HCT116 (cell line): ENCODE measurements around the gene CCDC80.

Source experiments
- ATF3 ChIP-seq: IDR thresholded peaks from 2 replicates; pipeline ENCODE4 v1.6.1; 2012
- CBX3 ChIP-seq: IDR thresholded peaks from 2 replicates; pipeline ENCODE4 v1.6.1; 2012; ENCODE audit warnings: low read depth
- CEBPB ChIP-seq: IDR thresholded peaks from 2 replicates; pipeline ENCODE4 v1.6.1; 2012; ENCODE audit warnings: low read depth
- CTCF ChIP-seq, 3 experiments: fragments of 200-600 bp in 1 of 3; sonication (generic) in 1 of 3; IDR thresholded peaks in 2 of 3; conservative IDR thresholded peaks in 1 of 3; 2 replicates each; pipeline ENCODE4 v1.5.1; 2012 to 2017; ENCODE audit warnings: low read depth in 2 of 3, low read length in 2 of 3, antibody characterized with exemption in 1 of 3, borderline replicate concordance in 1 of 3, control low read depth in 1 of 3, mild to moderate bottlenecking in 1 of 3, mixed read lengths in 1 of 3, mixed run types in 1 of 3, moderate library complexity in 1 of 3; ENCODE audit not compliant: insufficient read depth in 1 of 3
- EGR1 ChIP-seq: IDR thresholded peaks from 2 replicates; pipeline ENCODE4 v1.6.1; 2012; ENCODE audit warnings: low read depth
- EZH2 ChIP-seq: fragments of 200-600 bp; sonication (generic); IDR thresholded peaks from 2 replicates; pipeline ENCODE4 v1.6.1; 2017; ENCODE audit warnings: antibody characterized with exemption, mixed run types
- MAX ChIP-seq: IDR thresholded peaks from 2 replicates; pipeline ENCODE4 v1.6.1; 2012
- POLR2A ChIP-seq: IDR thresholded peaks from 2 replicates; pipeline ENCODE4 v1.7.0; 2011; ENCODE audit warnings: borderline replicate concordance; ENCODE audit not compliant: insufficient read depth, insufficient read length; ENCODE audit errors: extremely low read depth
- POLR2AphosphoS5 ChIP-seq: IDR thresholded peaks from 2 replicates; pipeline ENCODE4 v1.6.1; 2011; ENCODE audit warnings: mild to moderate bottlenecking, low read depth, low read length, moderate library complexity
- RAD21 ChIP-seq: IDR thresholded peaks from 2 replicates; pipeline ENCODE4 v1.6.1; 2012; ENCODE audit warnings: low read depth, mild to moderate bottlenecking
- REST ChIP-seq: IDR thresholded peaks from 2 replicates; pipeline ENCODE4 v1.6.1; 2012; ENCODE audit warnings: low read depth
- SP1 ChIP-seq: IDR thresholded peaks from 2 replicates; pipeline ENCODE4 v1.6.1; 2012; ENCODE audit warnings: low read depth
- TCF7L2 ChIP-seq: IDR thresholded peaks from 2 replicates; pipeline ENCODE4 v1.7.0; 2011; ENCODE audit warnings: borderline replicate concordance, inconsistent platforms; ENCODE audit not compliant: insufficient read depth, insufficient read length; ENCODE audit errors: extremely low read depth
- ZFX ChIP-seq: fragments of 450-650 bp; IDR thresholded peaks from 2 replicates; pipeline ENCODE4 v1.6.1; 2017

- TF ChIP-seq CTCF (IDR thresholded peaks at IDR 0.05 in 2 of 3, conservative IDR thresholded peaks at IDR 0.05 in 1 of 3; ENCODE audit: borderline replicate concordance in 1 of 3, insufficient read depth in 1 of 3, low read depth in 2 of 3, low read length in 2 of 3), result no peak
- TF ChIP-seq POLR2A, result no peak
- TF ChIP-seq MAX, result no peak
- TF ChIP-seq CBX3, result no peak
- TF ChIP-seq POLR2AphosphoS5, result no peak
- no peak for TF ChIP-seq SP1
- TF ChIP-seq TCF7L2, result no peak
- no peak for TF ChIP-seq RAD21
- no peak for TF ChIP-seq EGR1
- TF ChIP-seq ZFX, result no peak
- TF ChIP-seq REST, result no peak
- no peak for TF ChIP-seq ATF3
- TF ChIP-seq EZH2, result no peak
- no peak for TF ChIP-seq CEBPB
These were observed 26.7 kb upstream of the CCDC80 start for GRCh38 chr3:112667599-112667998.
